Fibroblast of pulmonary artery (primary cell): Measurements from ENCODE around the gene CRACDL.

Experiments used
- DNase-seq: peaks from one replicate; pipeline ENCODE4 v3.0.0-alpha.2; 2010; ENCODE audit warnings: low read depth
- H3K4me3 ChIP-seq: replicated peaks from 2 replicates; pipeline ENCODE4 v1.5.1; 2011; ENCODE audit warnings: low read depth, mild to moderate bottlenecking, control low read depth, low read length, moderate library complexity
- CTCF ChIP-seq: IDR thresholded peaks from 2 replicates; pipeline ENCODE4 v1.5.1; 2011; ENCODE audit warnings: mild to moderate bottlenecking, control low read depth, low read length, inconsistent platforms; ENCODE audit errors: missing control alignments

The CRACDL gene

GRCh38 chr2:98750593-98751282, 185.3 kb downstream of the CRACDL start:
- no peak overlapping the region for H3K4me3 ChIP-seq
- TF ChIP-seq CTCF = no peak
- no peak for DNase-seq

DNA sequence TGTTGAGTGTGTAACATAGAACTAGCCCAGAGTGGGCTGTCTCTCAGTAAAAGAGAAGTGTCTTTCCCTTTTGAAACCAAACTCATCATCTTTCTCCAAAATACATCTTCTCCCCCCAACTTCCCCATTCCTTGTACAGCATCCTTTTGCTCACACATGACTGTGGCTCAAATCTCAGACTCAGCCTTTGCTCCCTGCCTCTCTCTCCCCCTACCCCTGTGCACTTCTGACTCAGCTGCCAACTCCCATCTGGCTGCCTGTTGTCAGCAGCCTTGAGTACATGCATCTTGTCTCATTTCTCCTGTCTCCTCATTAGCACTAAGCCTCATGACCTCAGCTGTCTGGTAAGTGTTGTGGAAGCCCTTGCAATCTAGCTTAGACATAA, 187.0 kb downstream of the CRACDL start:
- no peak for DNase-seq
- no peak overlapping the region for H3K4me3 ChIP-seq
- TF ChIP-seq CTCF = no peak

- no peak for DNase-seq
- TF ChIP-seq CTCF = no peak
- no peak overlapping the region for H3K4me3 ChIP-seq
Observed at GRCh38 chr2:98748292-98749065, 187.5 kb downstream of the CRACDL start.

DNA sequence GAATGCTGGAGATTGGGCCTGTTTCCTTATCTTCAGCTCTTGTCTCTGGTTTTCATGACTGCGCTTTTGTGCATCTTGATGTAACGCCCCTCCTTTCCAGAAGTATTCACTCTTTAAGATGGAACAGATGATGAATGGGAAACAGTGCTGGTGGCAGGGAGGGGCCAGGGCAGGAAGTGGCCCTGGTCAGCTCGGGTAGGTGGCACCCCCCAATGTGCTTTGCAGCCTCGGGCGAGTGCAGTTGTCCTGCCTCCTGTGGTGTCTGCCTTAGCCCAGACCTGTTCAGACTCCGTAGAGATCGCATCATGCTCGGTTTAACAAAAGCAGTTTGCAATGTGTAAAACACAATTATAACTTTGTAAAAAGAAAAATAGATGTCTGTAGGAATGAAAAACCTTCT, 188.1 kb downstream of the CRACDL start:
- no peak for DNase-seq
- H3K4me3 ChIP-seq = no peak overlapping the region
- TF ChIP-seq CTCF = no peak

- no peak for TF ChIP-seq CTCF
- DNase-seq = no peak
Observed at GRCh38 chr2:98746426-98746825, 189.6 kb downstream of the CRACDL start.

DNA sequence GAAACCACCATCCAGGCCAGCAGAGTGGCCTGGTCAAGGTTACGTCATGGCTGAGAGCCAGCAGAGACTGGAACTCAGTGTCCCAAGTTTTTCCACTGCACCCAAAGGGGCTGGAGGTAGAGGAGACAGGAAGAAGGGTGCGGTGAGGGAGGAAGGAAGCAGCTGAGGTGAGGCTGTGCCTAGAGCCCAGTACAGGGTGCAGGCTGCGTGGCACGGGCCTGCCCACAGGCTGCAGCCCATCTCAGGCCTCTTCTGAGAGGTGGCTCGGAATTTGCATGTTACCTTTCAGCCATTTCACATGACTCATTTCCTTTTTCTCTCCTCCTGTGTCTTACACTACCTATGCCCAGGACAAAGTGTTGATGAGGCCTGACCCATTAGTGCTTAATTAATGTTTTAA, 191.4 kb downstream of the CRACDL start:
- no peak for TF ChIP-seq CTCF

More at GRCh38 chr2:98746426-98746825, 189.6 kb downstream of the CRACDL start:
- no peak overlapping the region for H3K4me3 ChIP-seq

More for the DNA sequence above, 191.4 kb downstream of the CRACDL start:
- no peak for DNase-seq
- no peak overlapping the region for H3K4me3 ChIP-seq
